ENCODE results near the gene MAP2. TPM values are rescaled to one million over a fixed set of nuclear protein-coding genes. Genes with fewer than 3 reads are reported as not detected.

MAP2 gene
- total and polyA plus RNA-seq, 2 donors (not counting 3 experiments of a cell fraction or from before 2014, with no cell fraction given), result 19.4 to 46.1 TPM

DNA sequence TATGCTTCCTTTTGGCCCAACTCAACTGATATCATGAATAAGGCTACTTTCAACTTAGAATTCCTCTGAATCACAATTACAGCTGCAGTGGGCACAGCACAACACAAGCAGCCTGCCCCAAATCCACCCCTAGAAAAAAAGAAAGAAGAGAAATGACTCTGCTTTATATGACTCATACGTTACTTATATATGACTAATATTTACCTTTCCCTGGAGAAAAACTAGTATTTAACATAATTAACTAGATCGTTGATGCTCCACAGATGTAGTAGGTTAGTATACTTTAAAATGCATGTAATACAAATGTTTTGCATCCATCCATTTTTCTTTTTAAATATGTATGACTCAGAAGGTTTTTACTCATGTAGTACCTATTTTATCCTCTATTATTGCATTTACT lies 214.5 kb downstream of the MAP2 start:
- Histone ChIP-seq H3K9ac (replicated peaks; ENCODE audit: extremely low read depth, insufficient read depth, low read length) (no peak overlapping the region), H3K27ac (ENCODE audit: insufficient read depth, low read depth, low read length) (no peak overlapping the region), H3K27me3 (ENCODE audit: control insufficient read depth in 2 of 2, insufficient read depth in 2 of 2, low read length in 2 of 2) (no peaks in the 10 kb centered on the region), H3K9me3 (replicated peaks; ENCODE audit: control insufficient read depth, insufficient read depth, low read length) (no peaks in the 10 kb centered on the region), H3K36me3 (ENCODE audit: control insufficient read depth in 2 of 2, extremely low read depth in 1 of 2, insufficient read depth in 2 of 2, low read length in 2 of 2) (no peaks in the 10 kb centered on the region), H3K79me2 (ENCODE audit: control insufficient read depth, insufficient read depth, low read length) (no peaks in the 10 kb centered on the region), H4K20me1 (replicated peaks; ENCODE audit: control insufficient read depth, extremely low read depth, insufficient read depth, low read length) (no peaks in the 10 kb centered on the region), H2AFZ (ENCODE audit: low read depth, low read length) (no peak overlapping the region), H3K4me2 (ENCODE audit: insufficient read depth, low read length) (peak overlapping the region; percentile 57), H3K4me3 (replicated peaks in 1 of 3; ENCODE audit: insufficient read depth in 1 of 3, low read depth in 1 of 3, low read length in 3 of 3) (no peak overlapping the region), H3K4me1 (ENCODE audit: control insufficient read depth, extremely low read depth, insufficient read depth, low read length) (peaks cover 20% of the 10 kb centered on the region), H3K9me1 (replicated peaks; ENCODE audit: control insufficient read depth, extremely low read depth, insufficient read depth, low read length) (no peaks in the 10 kb centered on the region)
- ChIA-PET POLR2A (no interaction called here), CTCF (no interaction called here)
- dilution Hi-C loops (cut with MboI; ENCODE audit: extremely low pct_ligation_motif_present, low sequenced_read_pairs), result no loop called here
- intact Hi-C loops (cut with micrococcal nuclease), result no loop called here
- peak; percentile 62 for TF ChIP-seq JUN (IDR thresholded peaks at IDR 0.05; ENCODE audit: borderline replicate concordance, insufficient read depth, insufficient read length, low read depth)
- peak; percentile 89 for TF ChIP-seq FOS (IDR thresholded peaks at IDR 0.05; ENCODE audit: borderline replicate concordance, insufficient read depth, low read length)
- TF ChIP-seq EZH2 (IDR thresholded peaks at IDR 0.05; ENCODE audit: borderline replicate concordance, low read depth, low read length, severe bottlenecking), result no peak
- DNase-seq (ENCODE audit: low read depth, low spot score) (peak; percentile 56), FAIRE-seq (no peak)
- BruUV-seq (replicated peaks), result no TSS peak

DNA sequence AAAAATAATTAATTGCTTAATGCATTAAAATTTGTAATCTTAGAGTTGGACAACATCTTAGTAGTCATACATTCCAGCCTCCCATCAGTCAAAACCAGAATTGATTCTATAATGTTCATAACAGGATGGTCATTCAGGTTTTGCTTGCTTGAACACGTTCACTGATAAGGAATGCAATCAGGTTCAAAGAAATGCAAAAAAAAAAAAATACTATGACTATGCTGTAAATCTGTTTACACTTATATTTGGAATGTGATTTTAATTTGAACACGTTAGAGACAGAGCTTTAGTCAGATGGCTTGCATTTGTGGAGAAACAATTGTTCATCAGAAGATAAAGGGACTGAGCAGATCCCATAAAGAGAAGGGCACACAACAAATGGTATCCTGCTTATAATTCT lies 216.5 kb downstream of the MAP2 start:
- no TSS peak for BruUV-seq (replicated peaks)
- Histone ChIP-seq H3K9me1 (replicated peaks; ENCODE audit: control insufficient read depth, extremely low read depth, insufficient read depth, low read length) (no peaks in the 10 kb centered on the region), H3K4me2 (ENCODE audit: insufficient read depth, low read length) (no peak overlapping the region), H3K27ac (ENCODE audit: insufficient read depth, low read depth, low read length) (no peak overlapping the region), H3K9me3 (replicated peaks; ENCODE audit: control insufficient read depth, insufficient read depth, low read length) (no peaks in the 10 kb centered on the region), H2AFZ (ENCODE audit: low read depth, low read length) (no peak overlapping the region), H3K36me3 (ENCODE audit: control insufficient read depth in 2 of 2, extremely low read depth in 1 of 2, insufficient read depth in 2 of 2, low read length in 2 of 2) (no peaks in the 10 kb centered on the region), H4K20me1 (replicated peaks; ENCODE audit: control insufficient read depth, extremely low read depth, insufficient read depth, low read length) (no peaks in the 10 kb centered on the region), H3K27me3 (ENCODE audit: control insufficient read depth in 2 of 2, insufficient read depth in 2 of 2, low read length in 2 of 2) (no peaks in the 10 kb centered on the region), H3K79me2 (ENCODE audit: control insufficient read depth, insufficient read depth, low read length) (no peaks in the 10 kb centered on the region), H3K4me3 (replicated peaks in 1 of 3; ENCODE audit: insufficient read depth in 1 of 3, low read depth in 1 of 3, low read length in 3 of 3) (no peak overlapping the region), H3K9ac (replicated peaks; ENCODE audit: extremely low read depth, insufficient read depth, low read length) (no peak overlapping the region), H3K4me1 (ENCODE audit: control insufficient read depth, extremely low read depth, insufficient read depth, low read length) (peaks cover 20% of the 10 kb centered on the region)
- ChIA-PET CTCF (interaction anchor here (1.0 kb wide), 1 partner anchor 63 kb away, joined by 3 read pairs; no protein-coding TSS in a partner anchor), POLR2A (no interaction called here)
- no peak for TF ChIP-seq EZH2 (IDR thresholded peaks at IDR 0.05; ENCODE audit: borderline replicate concordance, low read depth, low read length, severe bottlenecking)
- intact Hi-C loops (cut with micrococcal nuclease) (no loop called here), dilution Hi-C loops (cut with MboI; ENCODE audit: extremely low pct_ligation_motif_present, low sequenced_read_pairs) (no loop called here)
- no peak for FAIRE-seq
- DNase-seq (ENCODE audit: low read depth, low spot score), result no peak

All from endothelial cell of umbilical vein (primary cell).